ENCODE measurements around the gene RAB24. TPM values are rescaled to one million over a fixed set of nuclear protein-coding genes. Genes with fewer than 3 reads are reported as not detected.

The RAB24 gene
- total and polyA plus RNA-seq, 2 experiments from 2014 or later: 81.5 to 94.7 TPM

GRCh38 chr5:177334781-177335700 lies 31.5 kb upstream of the RAB24 start:
- Histone ChIP-seq H3K9me3 (ENCODE audit: low read depth) (no peaks in the 10 kb centered on the region), H3K4me3 (no peak overlapping the region), H3K36me3 (peaks cover 25% of the 10 kb centered on the region), H3K27ac (no peak overlapping the region), H3K27me3 (no peaks in the 10 kb centered on the region), H3K4me1 (ENCODE audit: low read depth) (no peaks in the 10 kb centered on the region)
- no peak for TF ChIP-seq CTCF (IDR thresholded peaks at IDR 0.05; ENCODE audit: low read depth, low read length)
- no peak for DNase-seq (ENCODE audit: low read depth in 1 of 2, low spot score in 1 of 2)

- Histone ChIP-seq H3K27me3 (no peaks in the 10 kb centered on the region), H3K36me3 (peaks cover 28% of the 10 kb centered on the region), H3K9me3 (ENCODE audit: low read depth) (no peaks in the 10 kb centered on the region), H3K27ac (no peak overlapping the region), H3K4me1 (ENCODE audit: low read depth) (no peaks in the 10 kb centered on the region), H3K4me3 (no peak overlapping the region)
- no peak for TF ChIP-seq CTCF (IDR thresholded peaks at IDR 0.05; ENCODE audit: low read depth, low read length)
- DNase-seq (ENCODE audit: low read depth in 1 of 2, low spot score in 1 of 2): no peak
These were observed 30.6 kb upstream of the RAB24 start for GRCh38 chr5:177334155-177334551.

GRCh38 chr5:177333420-177334154 lies 30.1 kb upstream of the RAB24 start:
- Histone ChIP-seq H3K36me3 (peaks cover 28% of the 10 kb centered on the region), H3K27ac (no peak overlapping the region), H3K27me3 (no peaks in the 10 kb centered on the region), H3K4me1 (ENCODE audit: low read depth) (no peaks in the 10 kb centered on the region), H3K4me3 (no peak overlapping the region), H3K9me3 (ENCODE audit: low read depth) (no peaks in the 10 kb centered on the region)
- DNase-seq (ENCODE audit: low read depth in 1 of 2, low spot score in 1 of 2): no peak
- TF ChIP-seq CTCF (IDR thresholded peaks at IDR 0.05; ENCODE audit: low read depth, low read length): no peak

GRCh38 chr5:177332896-177333260 lies 29.4 kb upstream of the RAB24 start:
- TF ChIP-seq CTCF (IDR thresholded peaks at IDR 0.05; ENCODE audit: low read depth, low read length): no peak
- H3K36me3 ChIP-seq: peaks cover 28% of the 10 kb centered on the region
- H3K27me3 ChIP-seq: no peaks in the 10 kb centered on the region
- DNase-seq (ENCODE audit: low read depth in 1 of 2, low spot score in 1 of 2): no peak
- no peaks in the 10 kb centered on the region for H3K9me3 ChIP-seq (ENCODE audit: low read depth)
- no peak overlapping the region for H3K4me3 ChIP-seq
- no peak overlapping the region for H3K27ac ChIP-seq
- H3K4me1 ChIP-seq (ENCODE audit: low read depth): no peaks in the 10 kb centered on the region

GRCh38 chr5:177332031-177332895 lies 28.7 kb upstream of the RAB24 start:
- no peak for TF ChIP-seq CTCF (IDR thresholded peaks at IDR 0.05; ENCODE audit: low read depth, low read length)
- Histone ChIP-seq H3K36me3 (peaks cover 25% of the 10 kb centered on the region), H3K4me3 (no peak overlapping the region), H3K27me3 (no peaks in the 10 kb centered on the region), H3K27ac (no peak overlapping the region), H3K9me3 (ENCODE audit: low read depth) (no peaks in the 10 kb centered on the region), H3K4me1 (ENCODE audit: low read depth) (no peaks in the 10 kb centered on the region)
- no peak for DNase-seq (ENCODE audit: low read depth in 1 of 2, low spot score in 1 of 2)
